Measurements from ENCODE around the gene IL17RB.

IL17RB gene

DNA sequence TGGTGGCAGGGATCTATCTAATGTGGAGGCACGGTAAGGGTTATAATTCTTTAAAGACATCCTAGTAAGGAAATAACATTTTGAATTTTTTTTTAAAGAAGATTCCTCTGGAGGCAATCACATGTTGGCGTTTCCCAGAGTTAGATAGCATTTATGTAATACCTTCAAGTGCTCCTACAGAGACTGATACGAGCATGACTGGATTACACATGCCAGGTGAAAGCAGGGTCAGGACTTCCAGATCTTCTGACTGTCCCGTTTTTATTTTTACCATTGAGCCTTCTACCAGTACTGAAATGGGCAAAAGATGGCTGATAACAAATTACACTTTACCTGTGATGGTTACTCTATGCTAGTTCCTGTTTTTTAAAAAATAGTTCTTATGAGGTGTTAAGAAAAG is 13.8 kb downstream of the IL17RB start:
- no peak for DNase-seq (ENCODE audit: low read depth)

DNA sequence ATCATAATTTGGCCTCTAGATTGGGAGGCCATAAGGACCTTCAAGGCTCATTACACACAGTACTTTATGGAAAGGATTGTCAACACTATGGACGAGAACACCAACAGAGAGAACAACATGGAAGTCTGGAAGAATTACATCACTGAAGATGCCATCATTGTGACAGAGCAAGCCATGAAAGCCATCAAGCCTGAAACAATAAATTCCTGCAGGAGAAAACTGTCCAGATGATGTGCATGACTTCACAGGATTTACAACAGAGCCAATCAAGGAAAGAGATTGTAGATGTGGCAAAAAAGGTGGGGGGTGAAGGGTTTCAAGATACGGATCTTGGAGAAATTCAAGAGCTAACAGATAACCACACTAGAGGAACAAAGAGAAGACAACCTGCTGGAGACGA is 15.9 kb downstream of the IL17RB start:
- DNase-seq (ENCODE audit: low read depth) = no peak

DNA sequence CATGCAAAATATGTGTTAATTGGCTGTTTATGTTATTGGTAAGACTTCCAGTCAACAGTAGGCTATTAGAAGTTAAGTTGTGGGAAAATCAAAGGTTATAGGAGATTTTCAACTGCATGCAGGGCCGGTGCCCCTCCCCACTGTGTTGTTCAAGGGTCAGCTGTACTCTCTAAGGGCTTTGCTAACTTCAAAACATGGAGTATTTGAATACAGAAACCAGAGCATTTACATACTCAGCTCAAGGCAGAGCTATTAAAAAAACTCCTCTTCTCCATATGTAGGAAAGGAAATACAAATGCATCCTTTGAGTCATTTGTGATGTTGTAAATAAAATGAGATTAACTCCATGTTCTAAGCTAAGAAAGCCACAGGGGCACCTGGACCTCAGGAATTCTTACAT is 16.8 kb downstream of the IL17RB start:
- no peak for DNase-seq (ENCODE audit: low read depth)

DNA sequence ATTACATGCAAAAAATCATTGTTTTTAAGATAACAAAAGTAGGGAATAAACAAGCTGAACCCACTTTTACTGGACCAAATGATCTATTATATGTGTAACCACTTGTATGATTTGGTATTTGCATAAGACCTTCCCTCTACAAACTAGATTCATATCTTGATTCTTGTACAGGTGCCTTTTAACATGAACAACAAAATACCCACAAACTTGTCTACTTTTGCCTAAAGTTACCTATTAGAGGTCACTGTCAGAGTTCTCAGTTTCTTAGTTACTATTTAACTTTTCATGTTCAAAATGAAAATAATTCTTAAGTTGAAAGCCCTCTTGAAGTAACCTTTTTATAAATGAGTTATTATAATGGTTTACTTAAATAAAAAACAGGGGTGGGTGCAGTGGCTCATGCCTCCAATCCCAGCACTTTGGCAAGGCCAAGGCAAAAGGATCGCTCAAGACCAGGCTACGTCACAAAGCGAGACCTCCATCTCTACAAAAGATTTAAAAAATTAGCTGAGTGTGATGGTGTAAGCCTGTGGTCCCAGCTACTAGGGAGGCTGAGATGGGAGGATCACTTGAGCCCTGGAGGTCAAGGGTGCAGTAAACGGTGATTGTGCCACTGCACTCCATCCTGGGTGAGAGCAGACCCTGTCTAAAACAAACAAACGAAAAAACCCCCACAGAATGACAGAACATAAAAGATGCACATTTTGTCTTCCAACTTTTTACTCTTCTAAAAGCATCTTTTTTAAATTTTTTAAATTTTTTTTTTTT is 19.5 kb downstream of the IL17RB start:
- DNase-seq (ENCODE audit: low read depth) = no peak

DNA sequence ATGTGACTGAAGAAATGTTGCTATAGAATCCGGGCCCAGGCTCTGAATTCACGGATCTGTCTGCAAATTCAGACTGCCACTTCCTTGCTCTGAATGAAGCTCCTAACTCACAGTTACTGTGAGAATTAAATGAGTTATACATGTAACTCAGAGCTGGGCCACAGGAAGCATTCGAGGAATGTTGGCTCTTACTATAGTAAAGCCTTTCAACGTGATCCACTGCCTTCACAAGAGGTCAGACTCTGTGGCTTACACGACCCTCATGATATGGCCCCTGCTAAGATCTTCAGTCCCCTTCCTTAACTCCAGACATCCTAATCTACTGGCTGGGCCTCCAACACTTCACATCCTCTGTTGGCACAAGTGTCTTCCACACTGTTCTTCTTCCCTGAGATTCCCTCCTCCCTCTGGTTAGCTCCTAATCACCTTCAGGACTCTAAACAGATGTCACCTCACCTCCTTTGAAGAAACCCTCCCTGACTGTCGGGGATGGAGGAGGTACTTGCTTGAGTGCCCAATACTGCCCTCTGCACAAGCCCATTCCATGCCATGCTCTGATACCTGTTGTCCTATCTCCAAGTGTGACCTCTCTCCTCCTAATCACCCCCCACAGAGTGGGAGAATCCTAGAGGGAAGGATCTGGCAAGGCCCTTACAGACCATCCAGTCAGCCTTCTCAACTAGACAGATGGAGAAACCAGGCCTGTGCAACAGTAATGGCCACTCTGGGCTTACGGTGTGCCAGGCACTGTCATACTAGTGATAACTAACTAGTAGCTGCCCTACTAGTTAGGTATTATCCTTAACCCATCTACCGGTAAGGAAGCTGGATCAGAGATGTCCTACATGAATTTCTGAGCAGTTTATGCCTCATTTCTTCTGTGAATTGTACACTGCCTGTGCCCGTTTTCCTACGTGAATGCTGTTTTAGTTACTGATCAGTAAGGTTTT is 34.3 kb downstream of the IL17RB start:
- no peak for DNase-seq (ENCODE audit: low read depth)

DNA sequence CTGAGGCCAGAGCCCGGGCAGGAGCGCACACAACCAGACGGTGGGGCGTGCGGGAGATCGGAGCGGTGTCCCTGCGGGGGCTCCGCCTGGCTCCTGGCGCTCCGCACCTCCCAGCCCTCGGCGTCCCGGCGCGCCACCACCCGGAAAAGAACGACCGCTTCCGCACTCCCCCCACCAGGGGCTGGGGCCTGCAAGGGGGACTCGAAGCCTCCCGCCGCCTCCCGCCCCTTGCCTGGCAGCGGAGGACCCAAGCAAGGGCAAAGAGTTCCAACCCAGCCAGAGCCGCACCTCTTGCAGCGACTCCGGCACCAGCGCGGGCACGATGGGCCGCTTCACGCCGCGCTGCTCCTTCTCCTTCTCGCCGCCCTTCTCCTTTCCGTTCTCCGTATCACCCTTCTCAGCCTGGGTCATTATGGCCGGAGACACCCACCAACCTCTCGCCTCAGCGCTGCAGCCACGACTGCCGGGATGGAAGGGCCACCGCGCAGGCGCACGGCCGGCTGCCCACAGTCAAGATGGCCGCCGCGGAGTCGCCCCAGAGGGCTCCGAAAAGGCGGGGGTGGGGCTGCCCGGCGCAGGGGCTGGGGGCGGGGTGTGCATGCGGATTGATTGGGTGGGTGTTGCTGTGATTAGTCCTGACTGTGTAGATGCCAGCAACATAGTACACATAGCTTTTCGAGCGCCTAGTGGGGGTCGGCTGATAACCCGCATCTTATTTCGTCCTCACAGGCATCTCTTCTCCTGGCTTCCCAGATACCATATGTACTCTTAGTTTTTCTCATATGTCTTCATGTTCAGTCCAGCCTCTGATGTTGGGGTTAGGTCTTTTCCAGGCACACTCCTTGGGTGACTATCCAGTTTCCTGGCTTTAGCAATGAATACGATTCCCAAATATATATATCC is 35.6 kb downstream of the IL17RB start, which contains the start of gene ACTR8:
TSS of gene ACTR8 (minus strand) at position 462 of the 903 bp plus-strand sequence. CDS start at position 411, 51 bp downstream.
- peak; percentile 77 for DNase-seq (ENCODE audit: low read depth)

DNA sequence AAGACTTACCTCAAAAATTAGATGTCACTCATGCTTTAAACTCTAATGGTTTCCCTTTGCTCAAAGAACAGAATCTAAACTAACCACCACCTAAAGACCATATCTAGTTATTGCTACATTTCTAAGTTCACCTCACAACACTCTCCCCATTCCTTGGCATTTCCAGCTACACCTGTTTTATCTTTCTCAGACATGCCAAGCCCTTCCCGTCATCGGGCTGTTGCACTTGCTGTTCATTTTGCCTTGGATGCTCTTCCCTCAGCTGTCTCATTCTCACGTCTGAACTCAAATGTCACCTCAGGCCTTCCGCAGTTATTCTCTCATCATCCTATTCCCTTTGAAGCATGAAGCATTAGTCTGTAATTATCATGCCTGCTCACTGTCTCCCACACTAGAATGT is 36.6 kb downstream of the IL17RB start:
- no peak for DNase-seq (ENCODE audit: low read depth)

DNA sequence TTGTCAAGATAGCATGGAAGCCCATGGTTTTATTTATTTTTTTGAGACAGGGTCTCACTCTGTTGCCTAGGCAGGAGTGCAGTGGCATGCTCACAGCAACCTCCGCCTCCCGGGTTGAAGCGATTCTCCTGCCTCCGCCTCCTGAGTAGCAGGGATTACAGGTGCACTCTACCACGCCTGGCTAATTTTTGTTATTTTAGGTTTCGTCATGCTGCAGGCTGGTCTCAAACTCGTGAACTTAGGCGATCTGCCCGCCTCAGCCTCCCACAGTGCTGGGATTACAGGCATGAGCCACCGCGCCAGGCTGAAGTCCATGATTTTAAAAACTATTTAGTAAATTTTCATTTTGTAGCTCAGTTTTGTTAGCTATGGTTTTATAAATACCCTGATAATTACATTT is 38.3 kb downstream of the IL17RB start:
- no peak for DNase-seq (ENCODE audit: low read depth)

DNA sequence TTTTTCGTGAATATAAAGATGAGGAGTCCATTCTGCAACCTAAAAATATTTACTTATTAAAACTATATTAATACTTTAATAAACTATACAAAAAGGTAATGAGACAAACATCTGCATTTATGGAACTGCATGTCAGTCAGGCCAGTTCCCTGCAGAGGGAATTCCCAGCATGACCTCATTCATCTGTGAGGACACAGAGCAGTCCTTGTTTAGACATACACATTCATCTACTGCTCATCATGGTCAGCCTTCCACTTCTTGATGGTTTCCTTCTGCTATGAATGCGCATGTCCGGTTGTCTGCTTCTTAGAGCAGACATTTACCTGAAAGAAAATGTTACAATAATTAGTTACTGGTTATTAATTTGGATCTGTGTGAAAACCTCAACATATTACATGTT is 38.9 kb downstream of the IL17RB start:
- no peak for DNase-seq (ENCODE audit: low read depth)

DNA sequence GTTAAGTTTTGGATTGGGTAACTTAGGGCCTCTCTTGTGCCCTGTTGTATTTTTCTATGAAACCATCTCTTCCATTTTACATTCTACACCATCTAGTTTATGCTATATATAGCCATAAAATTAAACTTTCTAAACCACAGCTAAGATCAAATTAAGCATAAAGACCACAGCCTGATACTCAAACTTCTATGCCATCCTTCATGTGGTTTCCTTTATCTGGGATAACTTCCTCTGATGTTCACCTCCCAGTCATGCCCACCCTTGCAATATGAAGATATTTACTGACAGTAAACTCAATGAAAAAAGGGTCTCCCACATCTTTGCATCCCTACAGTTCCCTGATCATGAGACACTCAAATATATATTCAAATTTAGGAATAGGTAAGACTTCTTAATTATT is 41.1 kb downstream of the IL17RB start:
- DNase-seq (ENCODE audit: low read depth) = no peak

DNA sequence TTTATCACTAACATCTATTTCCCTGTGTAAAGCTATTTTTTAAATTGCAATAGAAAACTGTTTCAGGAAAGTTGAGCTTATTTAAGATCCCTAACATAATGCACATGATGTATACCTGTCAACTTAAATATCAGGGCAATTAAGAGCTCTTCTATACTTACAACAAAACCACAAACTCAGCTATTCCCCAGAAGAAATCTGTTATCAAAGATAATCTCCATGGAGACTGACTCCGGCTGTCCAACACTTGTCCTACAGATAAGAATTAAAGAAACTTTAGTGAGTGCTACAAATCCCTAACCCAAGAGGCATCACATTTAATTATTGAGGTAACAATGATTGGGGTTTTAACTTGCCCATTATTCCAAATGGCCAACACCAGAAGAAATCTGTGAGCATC is 41.9 kb downstream of the IL17RB start:
- DNase-seq (ENCODE audit: low read depth) = no peak

DNA sequence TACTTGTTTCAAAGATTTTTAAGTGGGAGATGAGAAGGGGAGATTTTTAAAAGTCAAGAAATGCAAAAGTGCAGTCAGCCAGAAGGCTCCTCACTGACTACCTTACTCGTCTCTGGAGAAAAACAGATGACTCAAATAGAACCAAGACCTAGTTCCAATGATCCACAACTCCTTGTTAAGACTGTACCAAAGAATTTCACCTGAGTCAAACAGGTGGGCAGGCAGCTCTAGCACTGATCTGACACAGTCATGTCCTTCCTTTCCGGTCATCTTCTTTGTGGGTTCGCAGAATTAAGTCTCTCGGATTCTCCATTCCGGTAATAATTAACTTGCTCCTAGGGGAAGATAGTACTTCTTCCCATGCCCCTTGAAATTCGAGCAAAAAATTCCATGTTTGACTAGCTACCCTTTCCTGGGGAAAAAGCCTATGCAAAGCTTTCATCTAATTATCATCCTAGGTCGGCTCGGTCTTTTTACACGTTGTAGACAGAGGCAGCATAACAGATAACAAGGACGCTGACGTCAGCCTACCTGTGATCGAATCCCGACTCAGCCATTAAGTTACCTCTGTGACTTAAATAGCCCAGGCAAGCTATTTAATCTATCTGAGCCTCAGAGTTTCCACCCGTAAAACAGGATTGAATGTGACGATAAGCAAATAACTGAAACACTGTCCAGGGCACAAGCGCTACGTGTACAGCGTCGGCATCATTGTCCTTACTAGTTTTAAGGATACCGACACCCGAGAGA is 44.5 kb downstream of the IL17RB start:
- peak; percentile 67 for DNase-seq (ENCODE audit: low read depth)

DNA sequence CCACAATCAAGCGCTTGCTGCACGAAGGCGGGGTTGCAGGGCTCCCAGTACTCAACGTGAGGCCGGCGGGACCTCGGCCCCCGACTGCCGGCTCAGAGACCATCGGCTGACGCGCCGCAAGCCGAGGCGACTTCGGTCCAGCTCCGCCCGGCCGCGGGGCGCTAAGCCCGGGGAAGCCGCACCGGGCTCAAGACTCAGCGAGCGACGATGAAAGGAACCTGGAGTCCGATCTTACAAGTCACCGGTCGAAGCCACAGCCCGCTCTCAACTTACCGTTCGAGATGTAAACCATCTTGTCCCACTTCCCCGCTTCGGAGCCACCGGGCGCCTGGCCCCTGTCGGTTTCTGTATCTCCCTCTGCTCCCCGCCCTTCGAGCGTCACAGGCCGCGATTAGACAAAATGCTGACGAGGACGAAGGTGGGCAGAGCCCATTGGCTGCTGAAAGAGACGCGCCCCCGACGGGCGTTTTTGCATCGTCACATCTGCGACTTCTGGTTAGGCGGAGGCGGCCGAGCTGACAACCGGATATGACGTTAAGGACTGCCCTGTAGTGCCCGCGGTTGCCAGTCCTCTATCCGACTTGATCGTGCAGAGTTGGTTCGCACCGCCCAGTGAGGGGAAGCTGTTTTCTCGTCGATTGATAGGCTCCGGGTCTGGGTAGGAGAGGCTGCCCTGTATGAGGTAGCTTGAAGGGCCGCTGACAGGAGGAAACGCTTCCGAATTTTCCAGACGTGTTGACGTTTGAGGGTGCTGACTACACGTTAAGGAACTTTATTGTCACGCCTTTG is 45.3 kb downstream of the IL17RB start, which contains the start of gene SELENOK:
TSS of gene SELENOK (minus strand) at position 363 of the 789 bp plus-strand sequence.
- DNase-seq (ENCODE audit: low read depth) = peak; percentile 96

DNA sequence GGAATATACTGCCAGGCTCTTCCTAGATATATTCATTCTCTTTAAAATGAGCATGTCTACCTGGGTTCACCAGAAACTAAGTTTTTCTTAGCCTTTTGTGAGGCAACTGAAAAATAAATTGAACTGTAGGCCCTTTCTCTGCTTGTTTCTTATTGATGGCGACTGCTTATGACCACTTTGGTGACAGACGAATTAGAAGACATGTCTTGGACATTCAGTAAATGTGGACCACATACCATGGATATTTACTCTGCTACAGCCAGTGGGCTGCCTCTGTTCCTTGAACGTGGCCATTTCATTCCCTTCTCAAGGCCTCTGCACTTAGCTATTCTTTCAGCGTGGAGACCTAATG is 45.9 kb downstream of the IL17RB start:
- no peak for DNase-seq (ENCODE audit: low read depth)

DNA sequence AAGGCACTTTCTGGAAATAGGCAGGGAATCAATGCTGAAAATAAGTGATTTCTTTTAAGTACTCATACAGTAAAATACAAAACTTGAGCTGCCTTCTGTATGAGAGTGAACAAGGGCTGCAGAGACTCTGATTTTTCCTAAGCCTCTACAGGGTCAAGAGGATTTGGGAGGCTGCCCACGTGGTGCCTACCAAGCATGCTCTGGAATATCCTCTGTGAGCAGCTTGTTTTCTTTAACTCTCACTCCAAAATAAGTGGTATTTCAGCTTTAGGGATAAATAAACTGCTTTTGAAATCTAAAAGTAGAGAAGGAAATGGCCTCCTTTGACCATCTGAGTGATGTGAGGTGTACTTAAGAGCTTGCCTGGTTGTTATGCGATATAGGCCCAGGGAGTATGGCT is 53.4 kb downstream of the IL17RB start:
- DNase-seq (ENCODE audit: low read depth) = no peak

DNA sequence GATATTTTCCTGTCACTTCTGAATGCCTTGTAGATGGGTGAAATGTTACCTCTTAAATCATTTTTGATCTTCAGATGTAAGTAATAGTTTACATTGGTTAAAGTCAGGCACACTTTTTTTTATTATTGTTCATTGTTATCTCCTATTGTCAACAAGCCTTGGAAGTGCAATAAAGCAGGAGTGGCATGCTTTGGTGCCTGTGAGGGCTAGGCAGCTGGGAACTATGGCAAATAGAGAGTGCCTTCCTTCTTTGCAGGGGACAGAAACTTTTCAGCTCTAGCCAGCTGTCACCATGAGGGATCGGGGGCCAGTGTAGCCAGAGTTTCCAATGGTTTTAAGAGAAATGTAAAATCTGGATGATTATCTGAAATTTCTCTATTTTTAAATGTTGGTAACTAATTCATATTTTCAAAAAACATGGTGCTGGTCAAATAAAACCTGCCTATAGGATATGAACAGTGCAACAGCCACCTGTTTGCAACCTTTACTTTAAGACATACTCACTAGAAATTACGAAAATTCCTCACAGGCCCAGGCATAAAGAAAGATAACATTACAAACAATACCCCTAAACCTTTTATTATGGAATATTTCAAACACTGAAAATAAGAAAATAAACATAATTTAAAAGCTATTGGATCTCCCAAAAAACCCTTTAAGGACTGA is 54.4 kb downstream of the IL17RB start:
- DNase-seq (ENCODE audit: low read depth) = no peak

DNA sequence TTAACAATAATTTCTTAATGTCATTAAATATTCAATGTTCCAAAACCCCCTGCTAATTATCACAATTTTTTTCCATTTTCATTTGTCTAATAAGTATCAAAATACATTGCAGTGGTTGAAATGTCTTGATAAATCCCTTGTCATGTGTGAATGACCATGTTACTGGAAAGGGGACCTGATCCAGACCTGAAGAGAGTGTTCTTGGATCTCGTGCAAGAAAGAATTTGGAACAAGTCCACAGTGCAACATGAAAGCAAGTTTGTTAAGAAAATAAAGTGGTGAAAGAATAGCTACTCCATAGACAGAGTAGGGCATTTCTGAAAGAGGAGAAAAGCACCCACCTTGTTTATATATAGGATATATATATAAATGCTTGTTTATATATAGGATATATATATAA is 55.7 kb downstream of the IL17RB start:
- DNase-seq (ENCODE audit: low read depth) = no peak

DNA sequence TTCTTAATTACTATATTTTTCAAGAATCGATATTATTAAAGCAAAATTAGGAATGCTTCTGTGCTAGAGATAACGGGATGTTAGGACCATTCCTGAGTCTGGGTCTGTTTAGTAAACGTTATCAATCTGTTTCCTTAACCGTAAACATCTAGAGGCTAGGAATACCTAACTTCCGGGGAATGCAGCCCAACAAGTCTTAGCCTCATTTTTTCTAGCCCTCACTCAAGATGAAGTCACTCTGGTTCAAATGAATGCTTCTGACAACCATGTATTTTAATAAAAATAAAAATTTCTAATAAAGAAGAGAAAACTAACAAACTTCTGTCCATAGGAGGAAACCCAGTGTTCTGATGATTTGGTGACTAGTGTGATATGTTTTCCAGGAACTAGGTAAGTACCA is 56.3 kb downstream of the IL17RB start:
- no peak for DNase-seq (ENCODE audit: low read depth)

DNA sequence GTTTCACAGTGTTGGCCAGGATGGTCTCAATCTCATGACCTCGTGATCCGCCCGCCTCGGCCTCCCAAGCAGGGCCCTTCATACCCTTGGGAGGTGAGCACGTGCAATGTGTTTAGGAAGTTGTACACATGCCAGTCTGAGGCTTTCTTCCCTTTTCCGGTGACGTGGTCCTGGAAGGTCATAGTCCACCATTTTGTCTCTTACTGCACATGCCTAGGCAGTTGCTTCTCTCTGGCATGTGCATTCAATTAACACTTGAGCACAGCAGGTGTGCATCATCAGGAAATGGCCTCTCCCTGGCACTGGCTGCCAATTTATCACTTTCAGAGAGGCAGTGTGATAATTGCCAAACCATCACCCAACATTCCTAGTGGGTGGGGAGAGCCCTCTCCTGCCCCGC is 67.0 kb downstream of the IL17RB start:
- DNase-seq (ENCODE audit: low read depth) = no peak
